HG02763 (cell line): ENCODE results near the gene BMP8B.

ENCODE experiments used
- ATAC-seq: cut with Tn5 transposase; IDR thresholded peaks from one replicate; pipeline ENCODE4 v1.9.1; 2021; ENCODE audit warnings: mild to moderate bottlenecking, moderate library complexity; ENCODE audit not compliant: unreplicated experiment

The BMP8B gene

GRCh38 chr1:39729030-39729429 is 59.6 kb downstream of the BMP8B start:
- no peak for ATAC-seq

- ATAC-seq = no peak
Measured at GRCh38 chr1:39727932-39728317, 60.7 kb downstream of the BMP8B start.

- no peak for ATAC-seq
Measured at GRCh38 chr1:39727221-39727931, 61.3 kb downstream of the BMP8B start.

GRCh38 chr1:39726600-39726999 is 62.1 kb downstream of the BMP8B start:
- no peak for ATAC-seq

GRCh38 chr1:39722495-39722894 is 66.2 kb downstream of the BMP8B start:
- no peak for ATAC-seq

GRCh38 chr1:39721664-39722063 is 67.0 kb downstream of the BMP8B start:
- ATAC-seq = no peak

GRCh38 chr1:39720094-39720999 is 68.3 kb downstream of the BMP8B start:
- no peak for ATAC-seq

- no peak for ATAC-seq
Measured at GRCh38 chr1:39717809-39718208, 70.9 kb downstream of the BMP8B start.

- no peak for ATAC-seq
Measured at GRCh38 chr1:39713557-39713956, 75.1 kb downstream of the BMP8B start.

- no peak for ATAC-seq
Measured at GRCh38 chr1:39711966-39712340, 76.7 kb downstream of the BMP8B start.

GRCh38 chr1:39711104-39711965 is 77.3 kb downstream of the BMP8B start:
- ATAC-seq = no peak

GRCh38 chr1:39707506-39707905 is 81.2 kb downstream of the BMP8B start:
- no peak for ATAC-seq
